ENCODE data around the gene ST3GAL2. TPM values are rescaled to one million over a fixed set of nuclear protein-coding genes. Genes with fewer than 3 reads are reported as not detected.

ST3GAL2 gene
- total RNA-seq, 1 donor from 2014 or later = 52.3 TPM

- no peak for TF ChIP-seq CTCF (IDR thresholded peaks at IDR 0.05)
- Histone ChIP-seq H3K4me1 (no peaks in the 10 kb centered on the region), H3K27ac (no peak overlapping the region), H3K27me3 (no peaks in the 10 kb centered on the region), H3K4me3 (no peak overlapping the region), H3K9me3 (no peaks in the 10 kb centered on the region), H3K36me3 (peaks cover 8 to 17% of the 10 kb centered on the region in 2 donors)
- DNase-seq (ENCODE audit: low spot score in 2 of 2) = no peak
- intact Hi-C loops (cut with DNase I) = no loop called here
Measured at GRCh38 chr16:70402916-70403659, 35.8 kb downstream of the ST3GAL2 start.

DNA sequence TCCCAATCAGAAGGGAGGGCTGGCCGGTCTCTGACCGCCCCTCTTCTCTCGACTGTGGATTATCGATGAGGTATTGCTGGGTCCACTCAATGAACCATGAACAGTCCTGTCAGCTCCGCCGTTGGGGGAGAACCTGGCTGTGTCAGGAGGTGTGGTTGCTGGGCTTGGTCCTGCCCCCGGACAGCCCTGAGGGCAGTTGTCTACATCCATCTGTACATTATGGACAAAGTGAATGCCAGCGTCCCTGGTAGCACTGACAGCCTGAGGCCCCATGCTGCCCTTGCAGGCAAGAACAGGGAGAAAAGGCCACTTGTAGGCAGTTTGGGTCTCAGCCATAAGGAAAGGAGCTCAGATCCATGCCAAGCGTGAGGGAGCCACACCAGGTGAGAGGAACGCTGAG, 38.9 kb downstream of the ST3GAL2 start:
- DNase-seq (ENCODE audit: low spot score in 2 of 2) = no peak
- TF ChIP-seq CTCF (IDR thresholded peaks at IDR 0.05) = no peak
- no peaks in the 10 kb centered on the region for H3K4me1 ChIP-seq

GRCh38 chr16:70399381-70399780, 39.5 kb downstream of the ST3GAL2 start:
- Histone ChIP-seq H3K36me3 (peaks cover 9 to 34% of the 10 kb centered on the region in 2 donors), H3K27ac (no peak overlapping the region), H3K27me3 (no peaks in the 10 kb centered on the region), H3K9me3 (no peaks in the 10 kb centered on the region), H3K4me1 (no peaks in the 10 kb centered on the region), H3K4me3 (no peak overlapping the region)
- intact Hi-C loops (cut with DNase I) = no loop called here
- no peak for TF ChIP-seq CTCF (IDR thresholded peaks at IDR 0.05)
- no peak for DNase-seq (ENCODE audit: low spot score in 2 of 2)

More for the DNA sequence above, 38.9 kb downstream of the ST3GAL2 start:
- Histone ChIP-seq H3K27me3 (no peaks in the 10 kb centered on the region), H3K36me3 (peaks cover 9 to 28% of the 10 kb centered on the region in 2 donors), H3K4me3 (no peak overlapping the region), H3K27ac (no peak overlapping the region), H3K9me3 (no peaks in the 10 kb centered on the region)
- intact Hi-C loops (cut with DNase I) = no loop called here

- H3K27me3 ChIP-seq = no peaks in the 10 kb centered on the region
- intact Hi-C loops (cut with DNase I) = no loop called here
- H3K4me1 ChIP-seq = no peaks in the 10 kb centered on the region
- peaks cover 9 to 40% of the 10 kb centered on the region in 2 donors for H3K36me3 ChIP-seq
- TF ChIP-seq CTCF (IDR thresholded peaks at IDR 0.05) = no peak
- no peak overlapping the region for H3K4me3 ChIP-seq
- no peaks in the 10 kb centered on the region for H3K9me3 ChIP-seq
- H3K27ac ChIP-seq = no peak overlapping the region
- DNase-seq (ENCODE audit: low spot score in 2 of 2) = no peak
Measured at GRCh38 chr16:70398177-70398743, 40.6 kb downstream of the ST3GAL2 start.

DNA sequence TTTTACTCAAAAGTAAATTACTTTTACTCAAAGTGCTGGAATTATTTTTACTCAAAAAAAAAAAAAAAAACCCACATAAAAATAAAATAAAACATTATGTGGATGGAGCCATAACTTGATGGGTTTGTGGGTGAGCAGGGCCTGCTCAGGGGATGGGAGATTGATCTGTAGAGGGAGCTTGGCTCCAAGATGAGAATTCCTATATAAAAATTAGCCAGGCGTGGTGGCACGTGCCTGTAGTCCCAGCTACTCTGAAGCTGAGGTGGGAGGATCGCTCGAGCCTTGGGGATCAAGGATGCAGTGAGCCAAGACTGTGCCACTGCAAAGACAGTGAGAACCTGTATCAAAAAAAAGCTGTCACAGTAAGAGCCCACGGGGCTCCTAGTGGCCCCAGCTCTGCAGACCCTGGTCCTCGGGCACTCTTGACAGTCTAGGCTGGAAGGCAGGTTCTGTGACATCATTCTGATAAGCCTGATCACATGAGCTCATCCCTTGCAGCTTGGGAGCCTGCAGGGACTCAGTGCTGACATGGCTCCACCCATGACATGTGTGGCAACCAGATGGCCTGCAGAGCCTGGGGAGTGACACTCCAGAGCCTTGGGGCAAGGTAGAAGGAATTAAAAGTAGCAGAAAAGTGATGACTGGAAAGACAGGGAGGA, 42.5 kb downstream of the ST3GAL2 start:
- H3K4me1 ChIP-seq = no peaks in the 10 kb centered on the region
- H3K36me3 ChIP-seq = peaks cover 9 to 40% of the 10 kb centered on the region in 2 donors
- no peaks in the 10 kb centered on the region for H3K9me3 ChIP-seq
- no peak overlapping the region for H3K4me3 ChIP-seq
- H3K27ac ChIP-seq = no peak overlapping the region
- H3K27me3 ChIP-seq = no peaks in the 10 kb centered on the region
- intact Hi-C loops (cut with DNase I) = no loop called here
- no peak for DNase-seq (ENCODE audit: low spot score in 2 of 2)
- no peak for TF ChIP-seq CTCF (IDR thresholded peaks at IDR 0.05)
